K562 (cell line): ENCODE measurements around the gene RGS9BP. TPM values are rescaled to one million over a fixed set of nuclear protein-coding genes. Genes with fewer than 3 reads are reported as not detected.

Experiments used
- CHD2 ChIP-seq: IDR thresholded peaks from 2 replicates; pipeline ENCODE4 v1.6.1; 2011; ENCODE audit warnings: low read depth, low read length
- GABPB1 ChIP-seq: sonication (generic); formaldehyde crosslinking; IDR thresholded peaks from 2 replicates; pipeline ENCODE4 v1.8.0; 2022; ENCODE audit warnings: mild to moderate bottlenecking, missing genetic modification reagents
- LCOR ChIP-seq: sonication (generic); formaldehyde crosslinking; IDR thresholded peaks from 2 replicates; pipeline ENCODE4 v1.8.0; 2022; ENCODE audit warnings: mild to moderate bottlenecking, missing genetic modification reagents
- MEF2D ChIP-seq: conservative IDR thresholded peaks from 2 replicates; pipeline ENCODE4 v1.6.1; 2016; ENCODE audit warnings: low read depth, missing genetic modification characterization, missing compliant biosample characterization
- NFXL1 ChIP-seq: fragments of 450-650 bp; formaldehyde crosslinking; IDR thresholded peaks from 2 replicates; pipeline ENCODE4 v1.4.0; 2021; ENCODE audit warnings: mild to moderate bottlenecking
- PHF21A ChIP-seq: fragments of 450-650 bp; IDR thresholded peaks from 2 replicates; pipeline ENCODE4 v1.6.1; 2017; ENCODE audit warnings: low read depth, borderline replicate concordance
- RHOXF2B ChIP-seq: fragments of 250-450 bp; sonication (Bioruptor Pico); conservative IDR thresholded peaks from 2 replicates; pipeline ENCODE4 v1.5.1; 2021
- SOX6 ChIP-seq: fragments of 450-650 bp; IDR thresholded peaks from 2 replicates; pipeline ENCODE4 v1.6.1; 2014; ENCODE audit warnings: mild to moderate bottlenecking
- TAF9B ChIP-seq: fragments of 450-650 bp; IDR thresholded peaks from 2 replicates; pipeline ENCODE4 v1.6.1; 2018; ENCODE audit warnings: mild to moderate bottlenecking; ENCODE audit not compliant: partially characterized antibody
- TBL1XR1 ChIP-seq, 2 experiments: IDR thresholded peaks; 2 replicates each; pipeline ENCODE4 v1.6.1; 2012; ENCODE audit warnings: improper control_type of control experiment in 2 of 2, low read length in 2 of 2, mild to moderate bottlenecking in 1 of 2
- TCF3 ChIP-seq: sonication (generic); formaldehyde crosslinking; IDR thresholded peaks from 2 replicates; pipeline ENCODE4 v1.4.0; 2020; ENCODE audit warnings: mild to moderate bottlenecking, missing genetic modification reagents
- TGIF2 ChIP-seq: sonication (generic); formaldehyde crosslinking; IDR thresholded peaks from 2 replicates; pipeline ENCODE4 v1.8.1; 2022; ENCODE audit warnings: mild to moderate bottlenecking, missing genetic modification reagents, moderate library complexity
- U2AF1 ChIP-seq: fragments of 200-400 bp; formaldehyde crosslinking; optimal IDR thresholded peaks from 2 replicates; pipeline ENCODE3; 2017; ENCODE audit warnings: mild to moderate bottlenecking, low read depth, low read length, moderate library complexity
- ZBTB17 ChIP-seq: fragments of 450-650 bp; formaldehyde crosslinking; IDR thresholded peaks from 2 replicates; pipeline ENCODE4 v1.4.0; 2020; ENCODE audit warnings: mild to moderate bottlenecking
- polyA plus RNA-seq, 8 experiments: library from polyadenylated mRNA; depleted of rRNA in 4 of 8; stranded (reverse) in 5 of 8; unstranded in 3 of 8; fragments of >200 nt; fragmentation: Nextera tagmentation in 2 of 8; fragmentation: Illumina TruSeq in 1 of 8; extraction: Ambion mirVana in 2 of 8; extraction: Trizol in 1 of 8; gene quantifications; 2 replicates each; pipeline versions ENCODE4 v1.2.1 to v1.2.3, GENCODE V29; 2011 to 2014; ENCODE audit warnings: inconsistent platforms in 1 of 8, missing spikeins in 1 of 8
- total RNA-seq, 7 experiments: library from RNA; depleted of rRNA in 6 of 7; stranded (reverse); fragments of >200 nt in 6 of 7; fragmentation: Illumina TruSeq in 2 of 7; extraction: Trizol in 2 of 7; gene quantifications; 2 replicates each; pipeline versions ENCODE4 v1.2.1 to v1.2.3, GENCODE V29; 2011 to 2021; ENCODE audit warnings: low replicate concordance in 1 of 7
- TF ChIP-seq, protein P1 (sequence below): sonication (generic); formaldehyde crosslinking; IDR thresholded peaks from 2 replicates; pipeline ENCODE4 v1.8.0; 2023; ENCODE audit warnings: missing genetic modification reagents, mild to moderate bottlenecking, borderline replicate concordance
- TF ChIP-seq, protein P2 (sequence below): fragments of 450-650 bp; IDR thresholded peaks from one replicate; pipeline ENCODE4 v1.6.1; 2018; ENCODE audit warnings: mild to moderate bottlenecking, moderate library complexity; ENCODE audit not compliant: partially characterized antibody
- TF ChIP-seq, protein P3 (sequence below): fragments of 450-650 bp; IDR thresholded peaks from 2 replicates; pipeline ENCODE4 v1.6.1; 2016
- TF ChIP-seq, protein P4 (sequence below): fragments of 450-650 bp; IDR thresholded peaks from 2 replicates; pipeline ENCODE4 v1.7.1; 2018; ENCODE audit warnings: mild to moderate bottlenecking, low read depth; ENCODE audit not compliant: partially characterized antibody

RGS9BP gene
- total and polyA plus RNA-seq, 9 of the 15 experiments (the other 6 are each of a cell fraction or from before 2014, with no cell fraction given): 0.03 to 1.3 (median 0.49) TPM

DNA sequence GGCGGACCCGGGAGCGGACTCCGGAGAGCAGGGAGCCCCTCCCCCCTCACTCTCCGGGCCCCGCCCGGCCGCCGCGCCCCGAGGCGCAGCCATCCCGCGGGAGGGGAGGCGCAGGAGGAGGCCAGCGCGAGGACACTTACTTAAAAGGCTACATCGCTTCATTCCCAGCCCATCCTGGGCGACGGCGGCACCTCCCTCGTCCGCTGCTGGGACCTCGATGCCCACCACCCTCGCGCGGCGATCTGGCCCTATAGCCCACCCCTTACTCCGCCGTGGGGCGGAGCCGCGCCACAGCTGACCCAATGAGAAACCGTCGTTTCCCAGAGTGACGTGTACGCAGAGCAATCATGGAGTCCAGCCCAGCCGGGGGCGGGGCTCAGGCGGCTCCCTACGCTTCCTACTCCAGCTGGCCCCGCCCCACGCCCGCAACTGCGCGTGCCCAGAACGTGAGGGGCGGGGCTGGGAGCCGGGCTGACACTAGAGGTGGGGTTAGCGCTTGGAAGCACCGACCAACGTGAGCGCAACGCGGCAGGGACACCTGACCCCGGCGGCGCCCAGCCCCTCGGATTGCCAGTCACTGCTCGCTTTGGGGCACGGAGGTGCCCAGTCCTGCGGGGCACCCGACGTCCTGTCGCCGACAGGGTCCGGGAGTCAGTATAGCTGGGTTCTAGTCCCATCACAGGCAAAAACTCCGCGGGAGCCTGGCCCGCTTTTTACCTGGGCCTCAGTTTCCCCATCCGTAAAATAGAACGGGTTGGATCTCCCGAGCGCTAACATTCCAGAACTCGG is 523 bp upstream of the RGS9BP start, which contains the start of gene ANKRD27 (continued):
- TF ChIP-seq MEF2D (tag): no peak
- TF ChIP-seq TGIF2 (CRISPR knock-in tag): no peak
- TF ChIP-seq, protein P1, sequence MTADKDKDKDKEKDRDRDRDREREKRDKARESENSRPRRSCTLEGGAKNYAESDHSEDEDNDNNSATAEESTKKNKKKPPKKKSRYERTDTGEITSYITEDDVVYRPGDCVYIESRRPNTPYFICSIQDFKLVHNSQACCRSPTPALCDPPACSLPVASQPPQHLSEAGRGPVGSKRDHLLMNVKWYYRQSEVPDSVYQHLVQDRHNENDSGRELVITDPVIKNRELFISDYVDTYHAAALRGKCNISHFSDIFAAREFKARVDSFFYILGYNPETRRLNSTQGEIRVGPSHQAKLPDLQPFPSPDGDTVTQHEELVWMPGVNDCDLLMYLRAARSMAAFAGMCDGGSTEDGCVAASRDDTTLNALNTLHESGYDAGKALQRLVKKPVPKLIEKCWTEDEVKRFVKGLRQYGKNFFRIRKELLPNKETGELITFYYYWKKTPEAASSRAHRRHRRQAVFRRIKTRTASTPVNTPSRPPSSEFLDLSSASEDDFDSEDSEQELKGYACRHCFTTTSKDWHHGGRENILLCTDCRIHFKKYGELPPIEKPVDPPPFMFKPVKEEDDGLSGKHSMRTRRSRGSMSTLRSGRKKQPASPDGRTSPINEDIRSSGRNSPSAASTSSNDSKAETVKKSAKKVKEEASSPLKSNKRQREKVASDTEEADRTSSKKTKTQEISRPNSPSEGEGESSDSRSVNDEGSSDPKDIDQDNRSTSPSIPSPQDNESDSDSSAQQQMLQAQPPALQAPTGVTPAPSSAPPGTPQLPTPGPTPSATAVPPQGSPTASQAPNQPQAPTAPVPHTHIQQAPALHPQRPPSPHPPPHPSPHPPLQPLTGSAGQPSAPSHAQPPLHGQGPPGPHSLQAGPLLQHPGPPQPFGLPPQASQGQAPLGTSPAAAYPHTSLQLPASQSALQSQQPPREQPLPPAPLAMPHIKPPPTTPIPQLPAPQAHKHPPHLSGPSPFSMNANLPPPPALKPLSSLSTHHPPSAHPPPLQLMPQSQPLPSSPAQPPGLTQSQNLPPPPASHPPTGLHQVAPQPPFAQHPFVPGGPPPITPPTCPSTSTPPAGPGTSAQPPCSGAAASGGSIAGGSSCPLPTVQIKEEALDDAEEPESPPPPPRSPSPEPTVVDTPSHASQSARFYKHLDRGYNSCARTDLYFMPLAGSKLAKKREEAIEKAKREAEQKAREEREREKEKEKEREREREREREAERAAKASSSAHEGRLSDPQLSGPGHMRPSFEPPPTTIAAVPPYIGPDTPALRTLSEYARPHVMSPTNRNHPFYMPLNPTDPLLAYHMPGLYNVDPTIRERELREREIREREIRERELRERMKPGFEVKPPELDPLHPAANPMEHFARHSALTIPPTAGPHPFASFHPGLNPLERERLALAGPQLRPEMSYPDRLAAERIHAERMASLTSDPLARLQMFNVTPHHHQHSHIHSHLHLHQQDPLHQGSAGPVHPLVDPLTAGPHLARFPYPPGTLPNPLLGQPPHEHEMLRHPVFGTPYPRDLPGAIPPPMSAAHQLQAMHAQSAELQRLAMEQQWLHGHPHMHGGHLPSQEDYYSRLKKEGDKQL (CRISPR knock-in tag): no peak
- no peak for TF ChIP-seq PHF21A
- no peak for TF ChIP-seq TBL1XR1 (IDR thresholded peaks at IDR 0.05; ENCODE audit: low read length in 2 of 2)
- TF ChIP-seq TCF3: no peak
- no peak for TF ChIP-seq ZBTB17 (CRISPR knock-in tag)
- TF ChIP-seq, protein P2, sequence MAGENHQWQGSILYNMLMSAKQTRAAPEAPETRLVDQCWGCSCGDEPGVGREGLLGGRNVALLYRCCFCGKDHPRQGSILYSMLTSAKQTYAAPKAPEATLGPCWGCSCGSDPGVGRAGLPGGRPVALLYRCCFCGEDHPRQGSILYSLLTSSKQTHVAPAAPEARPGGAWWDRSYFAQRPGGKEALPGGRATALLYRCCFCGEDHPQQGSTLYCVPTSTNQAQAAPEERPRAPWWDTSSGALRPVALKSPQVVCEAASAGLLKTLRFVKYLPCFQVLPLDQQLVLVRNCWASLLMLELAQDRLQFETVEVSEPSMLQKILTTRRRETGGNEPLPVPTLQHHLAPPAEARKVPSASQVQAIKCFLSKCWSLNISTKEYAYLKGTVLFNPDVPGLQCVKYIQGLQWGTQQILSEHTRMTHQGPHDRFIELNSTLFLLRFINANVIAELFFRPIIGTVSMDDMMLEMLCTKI: no peak
- TF ChIP-seq TAF9B: no peak
- no peak for TF ChIP-seq NFXL1 (CRISPR knock-in tag)
- TF ChIP-seq CHD2: peak; percentile 86
- no peak for TF ChIP-seq U2AF1
- TF ChIP-seq, protein P3, sequence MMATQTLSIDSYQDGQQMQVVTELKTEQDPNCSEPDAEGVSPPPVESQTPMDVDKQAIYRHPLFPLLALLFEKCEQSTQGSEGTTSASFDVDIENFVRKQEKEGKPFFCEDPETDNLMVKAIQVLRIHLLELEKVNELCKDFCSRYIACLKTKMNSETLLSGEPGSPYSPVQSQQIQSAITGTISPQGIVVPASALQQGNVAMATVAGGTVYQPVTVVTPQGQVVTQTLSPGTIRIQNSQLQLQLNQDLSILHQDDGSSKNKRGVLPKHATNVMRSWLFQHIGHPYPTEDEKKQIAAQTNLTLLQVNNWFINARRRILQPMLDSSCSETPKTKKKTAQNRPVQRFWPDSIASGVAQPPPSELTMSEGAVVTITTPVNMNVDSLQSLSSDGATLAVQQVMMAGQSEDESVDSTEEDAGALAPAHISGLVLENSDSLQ: peak; percentile 99
- no peak for TF ChIP-seq SOX6
- TF ChIP-seq GABPB1 (CRISPR knock-in tag): no peak; the same call in 1 of the 2 replicates
- TF ChIP-seq, protein P4, sequence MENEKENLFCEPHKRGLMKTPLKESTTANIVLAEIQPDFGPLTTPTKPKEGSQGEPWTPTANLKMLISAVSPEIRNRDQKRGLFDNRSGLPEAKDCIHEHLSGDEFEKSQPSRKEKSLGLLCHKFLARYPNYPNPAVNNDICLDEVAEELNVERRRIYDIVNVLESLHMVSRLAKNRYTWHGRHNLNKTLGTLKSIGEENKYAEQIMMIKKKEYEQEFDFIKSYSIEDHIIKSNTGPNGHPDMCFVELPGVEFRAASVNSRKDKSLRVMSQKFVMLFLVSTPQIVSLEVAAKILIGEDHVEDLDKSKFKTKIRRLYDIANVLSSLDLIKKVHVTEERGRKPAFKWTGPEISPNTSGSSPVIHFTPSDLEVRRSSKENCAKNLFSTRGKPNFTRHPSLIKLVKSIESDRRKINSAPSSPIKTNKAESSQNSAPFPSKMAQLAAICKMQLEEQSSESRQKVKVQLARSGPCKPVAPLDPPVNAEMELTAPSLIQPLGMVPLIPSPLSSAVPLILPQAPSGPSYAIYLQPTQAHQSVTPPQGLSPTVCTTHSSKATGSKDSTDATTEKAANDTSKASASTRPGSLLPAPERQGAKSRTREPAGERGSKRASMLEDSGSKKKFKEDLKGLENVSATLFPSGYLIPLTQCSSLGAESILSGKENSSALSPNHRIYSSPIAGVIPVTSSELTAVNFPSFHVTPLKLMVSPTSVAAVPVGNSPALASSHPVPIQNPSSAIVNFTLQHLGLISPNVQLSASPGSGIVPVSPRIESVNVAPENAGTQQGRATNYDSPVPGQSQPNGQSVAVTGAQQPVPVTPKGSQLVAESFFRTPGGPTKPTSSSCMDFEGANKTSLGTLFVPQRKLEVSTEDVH: no peak
- TF ChIP-seq RHOXF2B: no peak
- no peak for TF ChIP-seq LCOR (CRISPR knock-in tag)
